CD4-positive, alpha-beta memory T cell (primary cell): ENCODE results near the gene MARK1. TPM values are rescaled to one million over a fixed set of nuclear protein-coding genes. Genes with fewer than 3 reads are reported as not detected.
"Not testable (repeated sequence)": the region's sequence is repeated elsewhere in the genome, so short reads cannot be mapped to it uniquely, and the experiment has no call there.

Experiments
- CTCF ChIA-PET: fragments of 350-600 bp; sonication (Branson Sonifier 250); formaldehyde crosslinking; loops from one replicate; lab custom pipeline; 2021; ENCODE audit warnings: inconsistent platforms; ENCODE audit not compliant: partially characterized antibody; lab: Charles Lee
- POLR2A ChIA-PET: fragments of 350-600 bp; sonication (Branson Sonifier 250); formaldehyde crosslinking; loops from one replicate; lab custom pipeline; 2021; ENCODE audit not compliant: partially characterized antibody; lab: Charles Lee
- DNase-seq, 5 donors: peaks; one replicate each; pipeline versions ENCODE4 v3.0.0 to v3.0.0-alpha.2; 2020 to 2022; ENCODE audit warnings: mixed read lengths in 1 of 5
- H3K27ac ChIP-seq: one replicate; pipeline ENCODE4 v1.7.0; 2013; ENCODE audit warnings: low read depth, low read length
- H3K27me3 ChIP-seq: 2 replicates; pipeline ENCODE4 v1.7.0; 2013; ENCODE audit warnings: mild to moderate bottlenecking, low read length, moderate library complexity; ENCODE audit not compliant: insufficient read depth
- H3K36me3 ChIP-seq: 2 replicates; pipeline ENCODE4 v1.7.0; 2013; ENCODE audit warnings: mild to moderate bottlenecking, low read length, moderate library complexity; ENCODE audit not compliant: insufficient read depth
- H3K4me1 ChIP-seq: 2 replicates; pipeline ENCODE4 v1.7.0; 2013; ENCODE audit warnings: mild to moderate bottlenecking, low read length, moderate library complexity; ENCODE audit not compliant: insufficient read depth
- H3K4me3 ChIP-seq, 2 donors: one replicate each; pipeline ENCODE4 v1.7.0; 2013; ENCODE audit warnings: low read length in 2 of 2, mild to moderate bottlenecking in 1 of 2
- H3K9me3 ChIP-seq, 2 donors: one replicate each; pipeline ENCODE4 v1.7.0; 2013; ENCODE audit warnings: low read length in 2 of 2, control low read depth in 1 of 2; ENCODE audit not compliant: control insufficient read depth in 1 of 2
- H3K27ac Mint-ChIP-seq, 7 donors: one replicate each; pipeline ENCODE4 v1.8.0; 2020 to 2021; ENCODE audit warnings: mixed read lengths in 7 of 7, mild to moderate bottlenecking in 6 of 7, inconsistent platforms in 3 of 7, moderate library complexity in 3 of 7
- H3K27me3 Mint-ChIP-seq, 2 donors: one replicate each; pipeline ENCODE4 v1.8.0; 2020 to 2021; ENCODE audit warnings: mixed read lengths in 2 of 2
- H3K36me3 Mint-ChIP-seq, 2 donors: one replicate each; pipeline ENCODE4 v1.8.0; 2020 to 2021; ENCODE audit warnings: mixed read lengths in 2 of 2, inconsistent platforms in 1 of 2, mild to moderate bottlenecking in 1 of 2
- H3K4me1 Mint-ChIP-seq, 4 donors: one replicate each; pipeline ENCODE4 v1.8.0; 2020 to 2021; ENCODE audit warnings: mixed read lengths in 4 of 4, mild to moderate bottlenecking in 1 of 4
- H3K4me3 Mint-ChIP-seq, 8 donors: one replicate each; pipeline ENCODE4 v1.8.0; 2020 to 2021; ENCODE audit warnings: mixed read lengths in 8 of 8, mild to moderate bottlenecking in 7 of 8, moderate library complexity in 6 of 8, inconsistent platforms in 3 of 8
- H3K9me3 Mint-ChIP-seq, 8 donors: one replicate each; pipeline ENCODE4 v1.8.0; 2020 to 2021; ENCODE audit warnings: mixed read lengths in 8 of 8, mild to moderate bottlenecking in 5 of 8, inconsistent platforms in 3 of 8, moderate library complexity in 1 of 8
- intact Hi-C: fragments of 100-400 bp; cut with micrococcal nuclease; formaldehyde crosslinking; loops from one replicate; pipeline ENCODE4 v1.15.1; 2023
- polyA plus RNA-seq, 2 donors: library from polyadenylated mRNA; unstranded; fragments of 300-500 nt; fragmentation: Illumina TruSeq; gene quantifications; one replicate each; pipeline ENCODE4 v1.2.3, GENCODE V29; 2021
- total RNA-seq, 2 experiments: library from RNA; stranded (reverse); gene quantifications; one replicate each; pipeline ENCODE4 v1.2.3, GENCODE V29; 2021

The MARK1 gene
- total and polyA plus RNA-seq, 4 experiments from 2014 or later = 0.06 TPM; not detected in 3

DNA sequence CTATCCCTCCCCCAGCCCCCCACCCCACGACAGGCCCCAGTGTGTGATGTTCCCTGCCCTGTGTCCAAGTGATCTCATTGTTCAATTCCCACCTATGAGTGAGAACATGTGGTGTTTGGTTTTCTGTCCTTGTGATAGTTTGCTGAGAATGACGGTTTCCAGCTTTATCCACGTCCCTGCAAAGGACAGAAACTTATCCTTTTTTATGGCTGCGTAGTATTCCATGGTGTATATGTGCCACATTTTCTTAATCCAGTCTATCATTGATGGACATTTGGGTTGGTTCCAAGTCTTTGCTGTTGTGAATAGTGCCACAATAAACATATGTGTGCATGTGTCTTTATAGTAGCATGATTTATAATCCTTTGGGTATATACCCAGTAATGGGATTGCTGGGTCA, 77.7 kb downstream of the MARK1 start:
- H3K9me3 Mint-ChIP-seq, H3K27me3 ChIP-seq, H3K27me3 Mint-ChIP-seq, H3K36me3 ChIP-seq, H3K4me3 ChIP-seq, intact Hi-C loops, H3K27ac ChIP-seq, H3K36me3 Mint-ChIP-seq, DNase-seq, H3K27ac Mint-ChIP-seq, POLR2A ChIA-PET, H3K9me3 ChIP-seq, H3K4me1 ChIP-seq, CTCF ChIA-PET, H3K4me3 Mint-ChIP-seq, H3K4me1 Mint-ChIP-seq: not testable (repeated sequence)

DNA sequence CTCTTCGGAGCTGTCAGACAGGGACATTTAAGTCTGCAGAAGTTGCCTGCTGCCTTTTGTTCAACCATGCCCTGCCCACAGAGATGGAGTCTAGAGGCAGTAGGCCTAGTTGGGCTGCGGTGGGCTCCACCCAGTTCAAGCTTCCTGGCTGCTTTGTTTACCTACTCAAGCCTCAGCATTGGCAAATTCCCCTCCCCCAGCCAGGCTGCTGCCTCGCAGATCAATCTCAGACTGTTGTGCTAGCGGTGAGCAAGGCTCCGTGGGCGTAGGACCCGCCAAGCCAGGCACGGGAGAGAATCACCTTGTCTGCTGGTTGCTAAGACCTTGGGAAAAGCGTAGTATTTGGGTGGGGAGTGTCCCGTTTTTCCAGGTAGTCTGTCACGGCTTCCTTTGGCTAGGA, 83.2 kb downstream of the MARK1 start:
- peak in 2 of 5 donors; percentile 6 to 13 for DNase-seq
- H3K9me3 ChIP-seq, H3K4me3 ChIP-seq, H3K27ac ChIP-seq, H3K27ac Mint-ChIP-seq, H3K27me3 Mint-ChIP-seq, intact Hi-C loops, H3K36me3 Mint-ChIP-seq, POLR2A ChIA-PET, H3K4me1 ChIP-seq, CTCF ChIA-PET, H3K36me3 ChIP-seq, H3K27me3 ChIP-seq, H3K9me3 Mint-ChIP-seq, H3K4me1 Mint-ChIP-seq, H3K4me3 Mint-ChIP-seq: not testable (repeated sequence)

DNA sequence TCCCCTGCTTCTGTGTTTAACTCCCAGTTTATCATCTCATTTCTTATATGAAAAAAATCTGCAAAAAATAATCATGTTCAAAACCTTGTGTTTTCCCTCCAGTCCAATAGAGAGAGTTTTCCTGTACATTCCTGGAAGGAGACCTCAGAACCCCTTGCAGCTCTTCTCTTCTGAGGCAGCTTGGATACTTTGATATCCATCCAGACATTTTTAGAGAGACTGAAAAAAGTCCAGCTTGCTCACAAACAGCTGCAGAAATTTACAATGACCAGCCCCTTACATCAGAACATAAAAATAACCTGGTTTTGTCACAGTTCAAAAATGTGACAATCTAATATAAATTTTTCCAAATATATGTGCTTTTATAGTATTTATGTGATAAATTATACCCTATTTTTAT, 88.9 kb downstream of the MARK1 start:
- POLR2A ChIA-PET = no interaction called here
- Mint-ChIP-seq H3K27me3 (peaks cover 5 to 10% of the 10 kb centered on the region in 2 donors), H3K36me3 (no peaks in the 10 kb centered on the region), H3K27ac (no peak overlapping the region), H3K4me1 (no peaks in the 10 kb centered on the region), H3K4me3 (no peak overlapping the region), H3K9me3 (no peaks in the 10 kb centered on the region)
- H3K9me3 ChIP-seq = no peaks in the 10 kb centered on the region
- H3K27ac ChIP-seq = no peak overlapping the region
- DNase-seq = no peak
- no peak overlapping the region for H3K4me3 ChIP-seq
- H3K36me3 ChIP-seq = no peaks in the 10 kb centered on the region
- H3K4me1 ChIP-seq = no peaks in the 10 kb centered on the region
- no peaks in the 10 kb centered on the region for H3K27me3 ChIP-seq
- CTCF ChIA-PET = no interaction called here
- intact Hi-C loops = no loop called here

DNA sequence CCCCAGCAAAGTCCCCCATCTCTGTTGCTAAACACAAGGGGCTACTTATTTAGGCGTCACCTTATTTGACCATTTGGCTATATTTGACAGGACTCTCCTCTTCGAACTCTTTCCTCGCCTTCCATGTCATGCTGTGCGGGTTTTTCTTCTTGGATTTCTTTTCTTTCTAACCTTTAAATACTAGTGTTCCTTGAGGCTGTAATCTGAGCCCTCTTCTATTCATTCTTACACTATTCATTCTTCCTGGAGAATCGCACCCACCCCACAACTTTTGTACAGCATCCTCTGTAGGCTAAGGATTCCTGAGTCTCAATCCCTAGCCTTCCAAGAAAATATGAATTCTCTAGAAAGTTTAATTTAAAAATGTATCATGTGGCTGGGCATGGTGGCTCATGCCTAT, 100.5 kb downstream of the MARK1 start:
- no peak for DNase-seq
- Mint-ChIP-seq H3K27ac (no peak overlapping the region), H3K36me3 (no peaks in the 10 kb centered on the region), H3K4me1 (no peaks in the 10 kb centered on the region), H3K9me3 (peaks cover 0 to 3% (median 0%) of the 10 kb centered on the region in 8 donors), H3K4me3 (no peak overlapping the region), H3K27me3 (peaks cover 9 to 15% of the 10 kb centered on the region in 2 donors)
- Histone ChIP-seq H3K4me1 (no peaks in the 10 kb centered on the region), H3K4me3 (no peak overlapping the region), H3K36me3 (no peaks in the 10 kb centered on the region), H3K9me3 (no peaks in the 10 kb centered on the region), H3K27ac (no peak overlapping the region), H3K27me3 (no peaks in the 10 kb centered on the region)
- intact Hi-C loops = no loop called here
- POLR2A ChIA-PET = no interaction called here
- CTCF ChIA-PET = no interaction called here

DNA sequence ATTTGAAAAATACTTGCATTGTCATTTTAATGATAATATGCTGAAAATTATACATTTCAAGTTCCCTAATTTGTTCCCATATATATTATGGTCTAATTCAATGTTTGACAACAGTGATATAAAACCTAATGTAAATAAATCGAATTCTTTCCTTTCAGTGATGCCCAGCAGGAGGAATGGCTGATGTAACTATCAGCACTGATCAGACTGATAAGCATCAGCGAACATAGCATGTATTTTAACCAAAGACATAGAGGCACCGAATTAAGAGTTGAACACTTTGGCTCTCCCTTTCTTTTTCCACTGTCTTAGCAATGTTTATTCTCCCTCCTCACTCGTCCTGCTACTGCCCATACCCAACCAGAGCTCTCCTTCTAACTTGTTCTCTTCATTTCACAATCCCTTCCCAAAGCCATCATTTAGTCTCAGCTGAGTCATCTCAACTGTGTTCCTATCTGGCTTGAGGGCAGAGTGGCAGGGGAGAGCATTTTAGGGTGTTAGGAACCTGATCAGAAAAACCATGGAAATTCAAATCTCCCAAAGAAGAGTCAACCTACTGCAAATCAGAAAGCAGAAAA, 103.4 kb downstream of the MARK1 start:
- Mint-ChIP-seq H3K27ac (no peak overlapping the region), H3K4me3 (no peak overlapping the region), H3K27me3 (peaks cover 10 to 19% of the 10 kb centered on the region in 2 donors), H3K9me3 (peaks cover 0 to 3% (median 0%) of the 10 kb centered on the region in 8 donors), H3K4me1 (no peaks in the 10 kb centered on the region), H3K36me3 (no peaks in the 10 kb centered on the region)
- no peak for DNase-seq
- intact Hi-C loops = no loop called here
- H3K27ac ChIP-seq = no peak overlapping the region
- no peak overlapping the region for H3K4me3 ChIP-seq
- H3K36me3 ChIP-seq = no peaks in the 10 kb centered on the region
- ChIA-PET POLR2A (no interaction called here), CTCF (no interaction called here)
- no peaks in the 10 kb centered on the region for H3K9me3 ChIP-seq
- no peaks in the 10 kb centered on the region for H3K27me3 ChIP-seq
- H3K4me1 ChIP-seq = no peaks in the 10 kb centered on the region

DNA sequence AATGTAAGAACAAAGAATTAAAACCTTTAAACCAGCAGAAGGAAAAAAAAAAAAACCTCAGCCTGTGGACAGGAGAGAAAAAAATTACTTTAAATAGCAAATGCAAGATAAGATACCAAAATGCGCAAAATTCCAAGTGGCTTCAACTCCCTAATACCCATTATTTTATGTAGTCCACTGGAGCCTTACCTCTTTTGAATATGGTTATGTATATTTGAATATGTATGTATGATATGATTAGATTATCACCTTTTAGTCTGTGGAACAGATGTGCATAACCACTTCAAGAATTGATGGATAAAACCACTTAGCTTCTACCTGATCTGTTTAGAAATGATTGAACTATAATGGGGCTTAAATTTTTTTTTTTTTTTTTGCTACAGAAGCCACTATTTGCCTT, 109.8 kb downstream of the MARK1 start:
- ChIA-PET POLR2A (no interaction called here), CTCF (no interaction called here)

DNA sequence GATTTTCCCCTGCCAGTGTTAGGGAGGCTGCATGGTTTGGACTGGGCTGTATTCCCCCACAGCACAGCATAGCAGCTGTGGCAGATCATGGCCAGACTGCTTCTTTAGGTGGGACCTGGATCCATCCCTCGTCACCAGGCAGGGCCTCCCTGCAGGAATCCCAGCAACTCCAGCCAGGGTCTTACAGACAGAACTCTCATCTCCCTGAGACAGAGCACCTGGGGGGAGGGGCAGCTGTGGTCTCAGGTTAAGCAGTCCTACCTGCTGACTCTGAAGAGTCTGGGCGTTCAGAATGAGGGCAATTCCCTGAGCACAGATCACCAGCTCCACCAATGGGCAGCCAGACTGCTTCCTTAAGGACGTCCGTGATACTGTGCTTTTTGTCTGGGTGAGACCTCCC, 114.3 kb downstream of the MARK1 start:
- Histone ChIP-seq H3K27me3 (no peaks in the 10 kb centered on the region), H3K4me3 (no peak overlapping the region), H3K9me3 (no peaks in the 10 kb centered on the region), H3K36me3 (no peaks in the 10 kb centered on the region), H3K4me1 (no peaks in the 10 kb centered on the region), H3K27ac (no peak overlapping the region)
- Mint-ChIP-seq H3K4me1 (no peaks in the 10 kb centered on the region), H3K27ac (no peak overlapping the region), H3K9me3 (no peaks in the 10 kb centered on the region), H3K4me3 (no peak overlapping the region), H3K27me3 (peaks cover 2 to 16% of the 10 kb centered on the region in 2 donors), H3K36me3 (no peaks in the 10 kb centered on the region)
- DNase-seq = no peak
- intact Hi-C loops = no loop called here
- POLR2A ChIA-PET = no interaction called here
- CTCF ChIA-PET = no interaction called here

More for the DNA sequence above, 109.8 kb downstream of the MARK1 start:
- no peaks in the 10 kb centered on the region for H3K36me3 ChIP-seq
- H3K27ac ChIP-seq = no peak overlapping the region
- H3K4me1 ChIP-seq = no peaks in the 10 kb centered on the region
- no peaks in the 10 kb centered on the region for H3K4me1 Mint-ChIP-seq
- H3K27me3 Mint-ChIP-seq = peaks cover 7 to 12% of the 10 kb centered on the region in 2 donors
- no peaks in the 10 kb centered on the region for H3K27me3 ChIP-seq
- no peaks in the 10 kb centered on the region for H3K9me3 ChIP-seq
- no peak for DNase-seq
- H3K9me3 Mint-ChIP-seq = no peaks in the 10 kb centered on the region
- no peak overlapping the region for H3K4me3 Mint-ChIP-seq
- H3K27ac Mint-ChIP-seq = no peak overlapping the region
- intact Hi-C loops = no loop called here
- no peaks in the 10 kb centered on the region for H3K36me3 Mint-ChIP-seq
- H3K4me3 ChIP-seq = no peak overlapping the region

DNA sequence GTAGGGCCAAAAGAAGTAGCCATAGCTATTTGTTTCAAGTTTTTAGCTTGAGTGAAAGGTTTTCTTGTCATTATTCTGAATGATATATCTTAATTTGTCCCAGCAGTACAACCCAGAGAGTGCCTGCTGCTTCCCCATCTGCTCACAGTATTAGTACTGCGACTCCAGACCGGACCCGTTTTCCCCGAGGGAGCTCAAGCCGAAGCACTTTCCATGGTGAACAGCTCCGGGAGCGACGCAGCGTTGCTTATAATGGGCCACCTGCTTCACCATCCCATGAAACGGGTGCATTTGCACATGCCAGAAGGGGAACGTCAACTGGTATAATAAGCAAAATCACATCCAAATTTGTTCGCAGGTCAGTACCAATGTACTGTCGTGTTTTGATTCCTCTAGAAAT, 125.1 kb downstream of the MARK1 start:
- no peaks in the 10 kb centered on the region for H3K9me3 Mint-ChIP-seq
- DNase-seq = no peak
- Histone ChIP-seq H3K36me3 (no peaks in the 10 kb centered on the region), H3K4me3 (no peak overlapping the region), H3K27me3 (no peaks in the 10 kb centered on the region), H3K9me3 (no peaks in the 10 kb centered on the region), H3K27ac (no peak overlapping the region), H3K4me1 (no peaks in the 10 kb centered on the region)
- CTCF ChIA-PET = no interaction called here
- no peak overlapping the region for H3K27ac Mint-ChIP-seq
- no peaks in the 10 kb centered on the region for H3K36me3 Mint-ChIP-seq
- H3K4me3 Mint-ChIP-seq = no peak overlapping the region
- POLR2A ChIA-PET = no interaction called here
- H3K27me3 Mint-ChIP-seq = peaks cover 0 to 6% of the 10 kb centered on the region in 2 donors
- H3K4me1 Mint-ChIP-seq = no peaks in the 10 kb centered on the region
- intact Hi-C loops = no loop called here
